HCT116 (cell line): Measurements from ENCODE around the gene OSBPL10. TPM values are rescaled to one million over a fixed set of nuclear protein-coding genes. Genes with fewer than 3 reads are reported as not detected.

ENCODE experiments used
- ATAC-seq: fragments of 200-7000 bp; cut with Tn5 transposase; 2 replicates; pipeline ENCODE4 v1.9.1; 2020; ENCODE audit warnings: mild to moderate bottlenecking, moderate library complexity
- BruUV-seq: library from RNA; stranded (reverse); fragments of 400-500 nt; replicated peaks from 2 replicates; lab custom pipeline; 2021; lab: Mats Ljungman, UMichigan
- CTCF ChIA-PET: fragments of 300-600 bp; sonication (Branson Sonifier 250); formaldehyde crosslinking; loops from one replicate; lab custom pipeline; 2021; ENCODE audit warnings: antibody characterized with exemption; lab: Charles Lee
- POLR2A ChIA-PET: fragments of 300-600, 350-600 bp; sonication (Branson Sonifier 250); formaldehyde crosslinking; loops from one replicate; lab custom pipeline; 2021; ENCODE audit warnings: antibody characterized with exemption; lab: Charles Lee
- RAD21 ChIA-PET, 2 experiments: fragments of 300-600 bp; sonication (Branson Sonifier 250); formaldehyde crosslinking; loops; one replicate each; lab custom pipeline; 2023; ENCODE audit warnings: low total read pairs in 2 of 2; ENCODE audit not compliant: uncharacterized antibody in 2 of 2, unreplicated experiment in 2 of 2, low non-redundant PET in 1 of 2; lab: Charles Lee
- DNase-seq: peaks from one replicate; pipeline ENCODE4 v3.0.0-alpha.2; 2010; ENCODE audit warnings: low read depth, low spot score
- H2AFZ ChIP-seq: fragments of 200-600 bp; shearing (Covaris generic), sonication (generic); 2 replicates; pipeline ENCODE4 v1.6.1; 2017; ENCODE audit warnings: low read depth, mixed run types, mixed read lengths, antibody characterized with exemption, low read length; ENCODE audit not compliant: poor library complexity, severe bottlenecking
- H3K27ac ChIP-seq: 2 replicates; pipeline ENCODE4 v1.5.1; 2012; ENCODE audit warnings: low read depth, low read length
- H3K27me3 ChIP-seq: fragments of 200-600 bp; sonication (generic); 2 replicates; pipeline ENCODE4 v1.6.1; 2016; ENCODE audit warnings: mixed run types, low read length, mixed read lengths; ENCODE audit not compliant: insufficient read depth
- H3K36me3 ChIP-seq, 2 experiments: fragments of 200-500 bp in 1 of 2; fragments of 200-600 bp in 1 of 2; sonication (Bioruptor generic) in 1 of 2; sonication (generic) in 1 of 2; 2 replicates each; pipeline versions ENCODE4 v1.5.1 to v1.6.1; 2014 to 2016; ENCODE audit warnings: low read length in 2 of 2, inconsistent platforms in 1 of 2, mixed read lengths in 1 of 2, mixed run types in 1 of 2; ENCODE audit not compliant: insufficient read depth in 2 of 2, control insufficient read depth in 1 of 2
- H3K4me1 ChIP-seq, 2 experiments: fragments of 200-600 bp in 1 of 2; sonication (generic) in 1 of 2; 2 replicates each; pipeline versions ENCODE4 v1.5.1 to v1.6.1; 2012 to 2017; ENCODE audit warnings: low read length in 2 of 2, inconsistent platforms in 1 of 2, mild to moderate bottlenecking in 1 of 2, mixed read lengths in 1 of 2, mixed run types in 1 of 2, moderate library complexity in 1 of 2; ENCODE audit not compliant: insufficient read depth in 2 of 2, control insufficient read depth in 1 of 2
- H3K4me2 ChIP-seq: fragments of 200-600 bp; sonication (generic); 2 replicates; pipeline ENCODE4 v1.6.1; 2017; ENCODE audit warnings: mixed run types, low read length, mixed read lengths
- H3K4me3 ChIP-seq, 2 experiments: fragments of 200-600 bp in 1 of 2; sonication (generic) in 1 of 2; replicated peaks in 1 of 2; 2 replicates each; pipeline ENCODE4 v1.5.1; 2011 to 2016; ENCODE audit warnings: low read length in 2 of 2, control low read depth in 1 of 2, low read depth in 1 of 2, mild to moderate bottlenecking in 1 of 2, mixed read lengths in 1 of 2, mixed run types in 1 of 2
- H3K79me2 ChIP-seq: fragments of 200-600 bp; sonication (generic); 2 replicates; pipeline ENCODE4 v1.6.1; 2017; ENCODE audit warnings: mild to moderate bottlenecking, mixed run types, low read length, moderate library complexity, mixed read lengths; ENCODE audit not compliant: insufficient read depth
- H3K9ac ChIP-seq: fragments of 200-600 bp; sonication (generic); 2 replicates; pipeline ENCODE4 v1.6.1; 2016; ENCODE audit warnings: low read length, mixed read lengths
- H3K9me2 ChIP-seq: fragments of 200-600 bp; sonication (generic), shearing (Covaris generic); 2 replicates; pipeline ENCODE4 v1.6.1; 2017; ENCODE audit warnings: mixed run types, mild to moderate bottlenecking, moderate library complexity; ENCODE audit not compliant: insufficient read depth
- H3K9me3 ChIP-seq, 2 experiments: fragments of 200-500 bp in 1 of 2; fragments of 200-600 bp in 1 of 2; sonication (Bioruptor generic) in 1 of 2; sonication (generic) in 1 of 2; 2 replicates each; pipeline ENCODE4 v1.6.1; 2014 to 2017; ENCODE audit warnings: low read length in 2 of 2, mixed read lengths in 2 of 2, inconsistent platforms in 1 of 2, low read depth in 1 of 2, mild to moderate bottlenecking in 1 of 2, mixed run types in 1 of 2, moderate library complexity in 1 of 2; ENCODE audit not compliant: control insufficient read depth in 1 of 2, insufficient read depth in 1 of 2
- H4K20me1 ChIP-seq: fragments of 200-600 bp; sonication (generic), shearing (Covaris generic); 2 replicates; pipeline ENCODE4 v1.6.1; 2017; ENCODE audit warnings: mixed run types, mild to moderate bottlenecking, moderate library complexity; ENCODE audit not compliant: insufficient read depth
- CBX3 ChIP-seq: IDR thresholded peaks from 2 replicates; pipeline ENCODE4 v1.6.1; 2012; ENCODE audit warnings: low read depth
- POLR2A ChIP-seq: IDR thresholded peaks from 2 replicates; pipeline ENCODE4 v1.7.0; 2011; ENCODE audit warnings: borderline replicate concordance; ENCODE audit not compliant: insufficient read depth, insufficient read length; ENCODE audit errors: extremely low read depth
- POLR2AphosphoS5 ChIP-seq: IDR thresholded peaks from 2 replicates; pipeline ENCODE4 v1.6.1; 2011; ENCODE audit warnings: mild to moderate bottlenecking, low read depth, low read length, moderate library complexity
- RAD21 ChIP-seq: IDR thresholded peaks from 2 replicates; pipeline ENCODE4 v1.6.1; 2012; ENCODE audit warnings: low read depth, mild to moderate bottlenecking
- REST ChIP-seq: IDR thresholded peaks from 2 replicates; pipeline ENCODE4 v1.6.1; 2012; ENCODE audit warnings: low read depth
- SIN3A ChIP-seq: IDR thresholded peaks from 2 replicates; pipeline ENCODE4 v1.6.1; 2012; ENCODE audit warnings: low read depth
- SP1 ChIP-seq: IDR thresholded peaks from 2 replicates; pipeline ENCODE4 v1.6.1; 2012; ENCODE audit warnings: low read depth
- TCF7L2 ChIP-seq: IDR thresholded peaks from 2 replicates; pipeline ENCODE4 v1.7.0; 2011; ENCODE audit warnings: borderline replicate concordance, inconsistent platforms; ENCODE audit not compliant: insufficient read depth, insufficient read length; ENCODE audit errors: extremely low read depth
- intact Hi-C: fragments of 100-400 bp; cut with micrococcal nuclease; formaldehyde crosslinking; loops from 2 replicates; pipeline ENCODE4 v1.10.0; 2022
- total RNA-seq: library from RNA; stranded (reverse); gene quantifications from one replicate; pipeline ENCODE4 v1.2.1, GENCODE V29; 2021; ENCODE audit not compliant: unreplicated experiment
- TF ChIP-seq, protein P1 (sequence below), 3 experiments: fragments of 200-600 bp in 1 of 3; sonication (generic) in 1 of 3; IDR thresholded peaks in 2 of 3; conservative IDR thresholded peaks in 1 of 3; 2 replicates each; pipeline ENCODE4 v1.5.1; 2012 to 2017; ENCODE audit warnings: low read depth in 2 of 3, low read length in 2 of 3, antibody characterized with exemption in 1 of 3, borderline replicate concordance in 1 of 3, control low read depth in 1 of 3, mild to moderate bottlenecking in 1 of 3, mixed read lengths in 1 of 3, mixed run types in 1 of 3, moderate library complexity in 1 of 3; ENCODE audit not compliant: insufficient read depth in 1 of 3

Gene OSBPL10
- total RNA-seq, 1 experiment from 2014 or later, result 25.8 TPM

GRCh38 chr3:31624083-31624709 lies 356.9 kb downstream of the OSBPL10 start:
- TF ChIP-seq POLR2AphosphoS5 (no peak), POLR2A (no peak), SIN3A (no peak), SP1 (no peak), RAD21 (no peak), REST (no peak), TCF7L2 (no peak), CBX3 (no peak)
- TF ChIP-seq, protein P1, sequence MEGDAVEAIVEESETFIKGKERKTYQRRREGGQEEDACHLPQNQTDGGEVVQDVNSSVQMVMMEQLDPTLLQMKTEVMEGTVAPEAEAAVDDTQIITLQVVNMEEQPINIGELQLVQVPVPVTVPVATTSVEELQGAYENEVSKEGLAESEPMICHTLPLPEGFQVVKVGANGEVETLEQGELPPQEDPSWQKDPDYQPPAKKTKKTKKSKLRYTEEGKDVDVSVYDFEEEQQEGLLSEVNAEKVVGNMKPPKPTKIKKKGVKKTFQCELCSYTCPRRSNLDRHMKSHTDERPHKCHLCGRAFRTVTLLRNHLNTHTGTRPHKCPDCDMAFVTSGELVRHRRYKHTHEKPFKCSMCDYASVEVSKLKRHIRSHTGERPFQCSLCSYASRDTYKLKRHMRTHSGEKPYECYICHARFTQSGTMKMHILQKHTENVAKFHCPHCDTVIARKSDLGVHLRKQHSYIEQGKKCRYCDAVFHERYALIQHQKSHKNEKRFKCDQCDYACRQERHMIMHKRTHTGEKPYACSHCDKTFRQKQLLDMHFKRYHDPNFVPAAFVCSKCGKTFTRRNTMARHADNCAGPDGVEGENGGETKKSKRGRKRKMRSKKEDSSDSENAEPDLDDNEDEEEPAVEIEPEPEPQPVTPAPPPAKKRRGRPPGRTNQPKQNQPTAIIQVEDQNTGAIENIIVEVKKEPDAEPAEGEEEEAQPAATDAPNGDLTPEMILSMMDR (IDR thresholded peaks at IDR 0.05 in 2 of 3, conservative IDR thresholded peaks at IDR 0.05 in 1 of 3; ENCODE audit: borderline replicate concordance in 1 of 3, insufficient read depth in 1 of 3, low read depth in 2 of 3, low read length in 2 of 3), result no peak
- TF ChIP-seq, all 23 proteins: peak for 0
- no peak for DNase-seq
- ATAC-seq, result no peak
- Histone ChIP-seq H3K4me1 (no peaks in the 10 kb centered on the region), H3K27me3 (no peaks in the 10 kb centered on the region), H3K27ac (no peak overlapping the region), H3K4me2 (no peak overlapping the region), H3K4me3 (no peak overlapping the region), H2AFZ (no peak overlapping the region), H3K9me2 (no peaks in the 10 kb centered on the region), H3K36me3 (peaks cover 13 to 35% of the 10 kb centered on the region in 2 experiments; a peak in 3 of 4 replicates), H3K9me3 (no peaks in the 10 kb centered on the region), H3K79me2 (no peaks in the 10 kb centered on the region), H3K9ac (no peak overlapping the region), H4K20me1 (peaks cover 11% of the 10 kb centered on the region; the same call in 1 of the 2 replicates)
- no TSS peak for BruUV-seq
- ChIA-PET POLR2A (no interaction called here), RAD21 (no interaction called here), CTCF (interaction anchor here (0.6 kb wide), 1 partner anchor 398 kb away, joined by 3 read pairs; no protein-coding TSS in a partner anchor)
- intact Hi-C loops, result no loop called here
